ENCODE data around the gene DENND4A.
A peak's percentile ranks its signal among the peaks of the same experiment; 100 is the strongest.

DENND4A gene

DNA sequence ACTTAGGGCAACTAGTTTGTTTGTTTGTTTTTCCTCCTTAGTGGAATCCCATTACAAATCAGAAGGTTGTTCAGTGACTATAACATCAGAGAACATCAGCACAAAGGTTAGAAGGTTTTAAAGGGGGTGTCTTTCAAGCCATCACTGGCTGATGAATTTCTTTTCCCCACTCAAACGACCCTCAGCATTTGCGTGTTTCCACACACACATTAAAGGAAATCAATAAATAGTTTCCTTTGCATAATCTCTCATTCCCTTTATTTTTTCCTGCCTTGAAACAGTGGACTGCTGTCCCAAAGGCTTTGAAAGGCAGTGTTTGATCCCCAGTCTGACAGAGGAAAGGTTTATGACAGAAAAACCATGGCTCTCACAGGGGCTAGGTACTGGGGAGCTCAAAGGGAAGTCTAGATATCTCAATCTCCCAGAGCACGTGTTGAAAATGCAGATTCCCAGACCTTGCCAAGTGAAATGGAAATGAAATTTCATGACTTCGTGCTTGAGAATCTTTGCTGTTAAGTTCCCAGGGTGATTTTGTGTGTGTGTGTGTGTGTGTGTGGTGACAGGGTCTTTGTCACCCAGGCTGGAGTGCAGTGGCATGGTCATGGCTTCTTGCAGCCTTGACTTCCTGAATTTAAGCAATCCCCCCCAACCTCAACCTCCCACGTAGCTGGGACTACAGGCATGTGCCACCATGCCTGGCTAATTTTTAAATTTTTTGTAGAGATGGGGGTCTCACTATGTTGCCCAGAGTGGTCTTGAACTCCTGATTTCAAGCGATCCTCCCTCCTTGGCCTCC is 178.9 kb downstream of the DENND4A start:
- H3K4me3 ChIP-seq (ENCODE audit: low read length): no peak overlapping the region
- no peaks in the 10 kb centered on the region for H4K20me1 ChIP-seq (ENCODE audit: control insufficient read depth, insufficient read depth, low read depth, low read length)
- H3K9me2 ChIP-seq (replicated peaks; ENCODE audit: control insufficient read depth, low read length): no peaks in the 10 kb centered on the region
- H3K9me3 ChIP-seq (ENCODE audit: control insufficient read depth, insufficient read depth, low read length): no peaks in the 10 kb centered on the region
- no peaks in the 10 kb centered on the region for H3K27me3 ChIP-seq (ENCODE audit: control insufficient read depth, low read length)
- H3K79me2 ChIP-seq (ENCODE audit: control insufficient read depth, low read length): peaks cover 36% of the 10 kb centered on the region
- H3K4me1 ChIP-seq (ENCODE audit: control insufficient read depth, low read length): peaks cover 34% of the 10 kb centered on the region
- no peak overlapping the region; the same call in 1 of the 2 replicates for H3K4me2 ChIP-seq (ENCODE audit: low read length)
- no peak overlapping the region for H3K27ac ChIP-seq (ENCODE audit: low read depth, low read length)
- TF ChIP-seq, protein P1, sequence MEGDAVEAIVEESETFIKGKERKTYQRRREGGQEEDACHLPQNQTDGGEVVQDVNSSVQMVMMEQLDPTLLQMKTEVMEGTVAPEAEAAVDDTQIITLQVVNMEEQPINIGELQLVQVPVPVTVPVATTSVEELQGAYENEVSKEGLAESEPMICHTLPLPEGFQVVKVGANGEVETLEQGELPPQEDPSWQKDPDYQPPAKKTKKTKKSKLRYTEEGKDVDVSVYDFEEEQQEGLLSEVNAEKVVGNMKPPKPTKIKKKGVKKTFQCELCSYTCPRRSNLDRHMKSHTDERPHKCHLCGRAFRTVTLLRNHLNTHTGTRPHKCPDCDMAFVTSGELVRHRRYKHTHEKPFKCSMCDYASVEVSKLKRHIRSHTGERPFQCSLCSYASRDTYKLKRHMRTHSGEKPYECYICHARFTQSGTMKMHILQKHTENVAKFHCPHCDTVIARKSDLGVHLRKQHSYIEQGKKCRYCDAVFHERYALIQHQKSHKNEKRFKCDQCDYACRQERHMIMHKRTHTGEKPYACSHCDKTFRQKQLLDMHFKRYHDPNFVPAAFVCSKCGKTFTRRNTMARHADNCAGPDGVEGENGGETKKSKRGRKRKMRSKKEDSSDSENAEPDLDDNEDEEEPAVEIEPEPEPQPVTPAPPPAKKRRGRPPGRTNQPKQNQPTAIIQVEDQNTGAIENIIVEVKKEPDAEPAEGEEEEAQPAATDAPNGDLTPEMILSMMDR (IDR thresholded peaks at IDR 0.05; ENCODE audit: low read depth, low read length, poor library complexity, severe bottlenecking): no peak
- no peak for TF ChIP-seq EZH2phosphoT487 (IDR thresholded peaks at IDR 0.05; ENCODE audit: borderline replicate concordance, low read length)
- H3F3A ChIP-seq (ENCODE audit: control insufficient read depth, insufficient read depth): no peaks in the 10 kb centered on the region
- H3K36me3 ChIP-seq (ENCODE audit: control insufficient read depth, low read length): peaks cover 12% of the 10 kb centered on the region

- Histone ChIP-seq H3K9me3 (ENCODE audit: control insufficient read depth, insufficient read depth, low read length) (no peaks in the 10 kb centered on the region), H3K79me2 (ENCODE audit: control insufficient read depth, low read length) (peaks cover 42% of the 10 kb centered on the region), H3K4me2 (ENCODE audit: low read length) (peak overlapping the region; percentile 85; the same call in 1 of the 2 replicates), H3K36me3 (ENCODE audit: control insufficient read depth, low read length) (peaks cover 13% of the 10 kb centered on the region), H3K4me3 (ENCODE audit: low read length) (no peak overlapping the region), H3F3A (ENCODE audit: control insufficient read depth, insufficient read depth) (no peaks in the 10 kb centered on the region), H3K4me1 (ENCODE audit: control insufficient read depth, low read length) (peaks cover 34% of the 10 kb centered on the region), H3K9me2 (replicated peaks; ENCODE audit: control insufficient read depth, low read length) (no peaks in the 10 kb centered on the region), H4K20me1 (ENCODE audit: control insufficient read depth, insufficient read depth, low read depth, low read length) (no peaks in the 10 kb centered on the region), H3K27me3 (ENCODE audit: control insufficient read depth, low read length) (no peaks in the 10 kb centered on the region), H3K27ac (ENCODE audit: low read depth, low read length) (no peak overlapping the region)
- no peak for TF ChIP-seq EZH2phosphoT487 (IDR thresholded peaks at IDR 0.05; ENCODE audit: borderline replicate concordance, low read length)
- TF ChIP-seq, protein P1 (IDR thresholded peaks at IDR 0.05; ENCODE audit: low read depth, low read length, poor library complexity, severe bottlenecking): no peak
Observed at GRCh38 chr15:65612616-65612946, 179.5 kb downstream of the DENND4A start.

DNA sequence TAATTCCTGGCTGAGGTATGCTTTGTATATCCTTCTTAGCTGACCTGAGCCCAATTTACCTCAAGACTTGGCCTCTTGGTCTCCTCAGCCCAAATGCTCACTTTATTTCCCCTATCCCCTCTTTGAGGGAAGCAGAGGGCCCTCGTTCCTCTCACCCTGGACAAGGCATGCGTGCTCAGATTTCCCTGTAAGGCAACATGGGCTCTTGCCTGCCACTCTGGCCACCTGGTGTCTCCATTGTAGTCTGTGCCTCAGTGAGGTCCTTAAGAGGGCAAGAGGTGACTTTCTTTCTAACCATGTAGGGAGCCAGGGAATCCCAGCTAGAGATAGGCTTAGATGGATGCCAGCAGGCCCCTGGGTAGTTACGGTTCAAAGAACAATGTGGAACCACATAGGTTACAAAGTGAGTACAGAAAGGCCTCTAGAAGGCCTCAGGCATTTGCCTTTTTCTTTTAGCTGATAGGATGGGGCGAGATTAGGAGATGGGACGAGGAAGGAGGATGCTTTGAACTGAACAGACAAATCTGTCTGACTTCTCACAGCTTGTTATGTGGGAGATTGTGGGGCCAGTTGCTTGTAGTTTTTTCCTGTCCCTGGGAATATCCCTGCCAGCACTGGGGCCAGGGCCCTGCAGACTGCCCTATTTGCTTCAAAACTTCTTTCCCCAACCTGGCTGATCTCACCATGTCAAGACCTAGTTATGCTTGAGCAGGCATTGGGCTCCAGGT is 180.0 kb downstream of the DENND4A start:
- peaks cover 47% of the 10 kb centered on the region for H3K79me2 ChIP-seq (ENCODE audit: control insufficient read depth, low read length)

More for the DNA sequence above, 180.0 kb downstream of the DENND4A start:
- no peaks in the 10 kb centered on the region for H3K9me2 ChIP-seq (replicated peaks; ENCODE audit: control insufficient read depth, low read length)
- no peak overlapping the region for H3K27ac ChIP-seq (ENCODE audit: low read depth, low read length)
- peak overlapping the region; percentile 76 for H3K4me3 ChIP-seq (ENCODE audit: low read length)
- H3K4me1 ChIP-seq (ENCODE audit: control insufficient read depth, low read length): peaks cover 34% of the 10 kb centered on the region
- H4K20me1 ChIP-seq (ENCODE audit: control insufficient read depth, insufficient read depth, low read depth, low read length): no peaks in the 10 kb centered on the region
- no peaks in the 10 kb centered on the region for H3K27me3 ChIP-seq (ENCODE audit: control insufficient read depth, low read length)
- H3F3A ChIP-seq (ENCODE audit: control insufficient read depth, insufficient read depth): no peaks in the 10 kb centered on the region
- TF ChIP-seq, protein P1 (IDR thresholded peaks at IDR 0.05; ENCODE audit: low read depth, low read length, poor library complexity, severe bottlenecking): no peak
- no peak for TF ChIP-seq EZH2phosphoT487 (IDR thresholded peaks at IDR 0.05; ENCODE audit: borderline replicate concordance, low read length)
- no peaks in the 10 kb centered on the region for H3K9me3 ChIP-seq (ENCODE audit: control insufficient read depth, insufficient read depth, low read length)
- H3K36me3 ChIP-seq (ENCODE audit: control insufficient read depth, low read length): peaks cover 19% of the 10 kb centered on the region
- peak overlapping the region; percentile 85 for H3K4me2 ChIP-seq (ENCODE audit: low read length)
